Jurkat, Clone E6-1 (cell line): ENCODE results near the gene GRB14.

ENCODE experiments used
- DNase-seq: peaks from one replicate; pipeline ENCODE4 v3.0.0-alpha.2; 2011; ENCODE audit warnings: low read depth, low spot score
- H3K4me3 ChIP-seq: 2 replicates; pipeline ENCODE4 v1.5.1; 2011; ENCODE audit warnings: mild to moderate bottlenecking, low read length, control low read depth, moderate library complexity

The GRB14 gene

DNA sequence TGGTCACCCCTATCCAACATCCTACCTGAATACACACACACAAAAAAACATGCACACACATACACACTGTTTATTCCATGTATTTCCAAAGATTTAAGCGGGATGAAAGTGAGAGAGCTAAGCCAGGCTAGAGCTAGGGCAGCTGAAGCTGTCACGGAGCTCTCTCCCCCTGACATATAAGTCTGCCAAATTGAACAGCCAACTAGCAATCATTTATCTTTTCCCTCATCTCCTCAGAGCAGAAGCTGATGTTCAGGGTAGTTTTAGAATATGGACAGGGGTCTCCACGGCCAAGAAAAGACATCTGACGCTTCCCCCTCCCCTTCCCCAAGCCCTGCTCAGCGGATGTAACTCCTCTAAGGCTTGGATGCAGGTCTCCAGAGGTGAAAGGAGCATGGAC lies 171.6 kb downstream of the GRB14 start:
- DNase-seq, result no peak
- no peak overlapping the region for H3K4me3 ChIP-seq

DNA sequence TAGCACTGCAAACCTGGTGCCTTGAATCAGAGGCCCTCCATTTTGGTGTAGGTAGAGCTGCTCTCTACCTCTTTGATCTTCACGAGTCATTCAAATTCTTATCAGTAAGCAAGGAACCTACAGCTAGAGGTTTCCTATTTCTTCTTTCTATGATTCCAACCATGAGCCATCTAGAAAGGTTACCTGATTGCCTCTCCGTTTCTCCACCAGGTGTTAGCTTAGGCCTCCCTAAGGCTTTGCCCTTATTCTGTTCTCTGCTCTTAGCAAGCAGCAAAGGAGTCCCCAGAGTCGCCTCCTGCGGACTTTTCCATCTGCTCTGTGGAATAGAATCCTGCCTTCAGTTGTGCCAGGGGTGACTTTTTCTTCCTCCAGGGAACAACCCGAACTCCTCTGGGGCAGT lies 173.6 kb downstream of the GRB14 start:
- no peak for DNase-seq

More for the DNA sequence above, 173.6 kb downstream of the GRB14 start:
- H3K4me3 ChIP-seq, result no peak overlapping the region
